ENCODE measurements around the gene GPR42. TPM values are rescaled to one million over a fixed set of nuclear protein-coding genes. Genes with fewer than 3 reads are reported as not detected.
A peak's percentile ranks its signal among the peaks of the same experiment; 100 is the strongest.
"Not testable (repeated sequence)": the region's sequence is repeated elsewhere in the genome, so short reads cannot be mapped to it uniquely, and the experiment has no call there.

Gene GPR42
- total RNA-seq, 1 donor from 2014 or later: not detected

GRCh38 chr19:35346193-35347052, 24.4 kb upstream of the GPR42 start:
- peak; percentile 45 for DNase-seq (ENCODE audit: low spot score)
- no peak for ATAC-seq

DNA sequence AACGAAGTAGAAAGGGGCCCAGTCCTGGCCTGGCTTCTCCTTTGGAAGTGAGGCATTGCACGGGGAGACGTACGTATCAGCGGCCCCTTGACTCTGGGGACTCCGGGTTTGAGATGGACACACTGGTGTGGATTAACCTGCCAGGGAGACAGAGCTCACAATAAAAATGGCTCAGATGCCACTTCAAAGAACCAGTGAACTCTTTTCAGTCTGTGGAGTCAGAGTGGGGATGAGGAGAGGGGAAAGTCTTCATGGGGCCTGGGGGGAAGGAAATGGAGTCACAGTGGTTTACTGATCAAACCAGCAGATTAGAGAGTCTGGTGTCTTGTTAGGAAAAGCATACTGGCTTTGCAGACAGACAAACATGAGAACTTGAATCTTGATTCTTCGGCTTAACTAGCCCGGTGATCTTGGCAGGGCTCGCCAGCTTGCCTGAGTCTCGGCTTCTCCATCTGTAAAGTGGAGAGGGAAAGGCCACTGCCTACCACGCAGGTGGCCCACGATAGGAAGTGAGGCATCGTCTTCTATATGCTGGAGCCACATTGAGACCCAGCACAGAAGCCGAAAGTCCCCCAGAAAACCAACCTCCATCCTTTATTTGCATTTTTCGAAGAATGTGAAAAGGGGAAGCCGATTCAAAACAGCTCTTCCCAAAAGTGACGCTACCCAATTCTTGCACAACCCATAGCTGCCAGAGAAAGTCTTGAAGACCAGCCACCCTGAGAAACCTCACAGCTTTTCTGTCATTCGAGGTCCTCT, 23.5 kb upstream of the GPR42 start, which contains the start of gene FFAR1:
Gene FFAR1, plus strand, starts transcription at position 732 of the 759 bp plus-strand sequence. CDS start 3,650 bp downstream, outside the sequence.
- no peak for ATAC-seq

DNA sequence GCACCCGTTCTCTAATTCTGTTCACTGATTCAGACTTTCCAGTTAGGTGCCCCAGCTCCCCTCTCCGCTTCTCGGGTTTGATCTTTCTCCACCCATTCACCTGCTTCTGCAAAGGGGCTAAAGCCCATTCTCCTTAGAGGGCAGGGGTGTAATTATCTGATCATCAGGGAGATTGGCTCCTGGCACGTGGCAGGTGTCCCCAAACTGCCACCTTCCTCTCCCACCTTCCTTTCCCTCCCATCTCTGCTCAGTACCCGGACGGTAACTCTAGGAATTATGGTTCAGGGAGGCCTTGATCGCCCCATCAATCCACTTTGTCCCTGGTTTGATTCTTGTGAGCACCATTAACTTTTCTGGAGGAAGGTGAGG, 23.0 kb upstream of the GPR42 start:
- DNase-seq (ENCODE audit: low spot score): no peak

More for the DNA sequence above, 23.5 kb upstream of the GPR42 start, which contains the start of gene FFAR1:
- peak; percentile 41 for DNase-seq (ENCODE audit: low spot score)

GRCh38 chr19:35348911-35349611, 21.8 kb upstream of the GPR42 start:
- ATAC-seq: no peak
- peak; percentile 40 for DNase-seq (ENCODE audit: low spot score)

More for the DNA sequence above, 23.0 kb upstream of the GPR42 start:
- ATAC-seq: no peak

DNA sequence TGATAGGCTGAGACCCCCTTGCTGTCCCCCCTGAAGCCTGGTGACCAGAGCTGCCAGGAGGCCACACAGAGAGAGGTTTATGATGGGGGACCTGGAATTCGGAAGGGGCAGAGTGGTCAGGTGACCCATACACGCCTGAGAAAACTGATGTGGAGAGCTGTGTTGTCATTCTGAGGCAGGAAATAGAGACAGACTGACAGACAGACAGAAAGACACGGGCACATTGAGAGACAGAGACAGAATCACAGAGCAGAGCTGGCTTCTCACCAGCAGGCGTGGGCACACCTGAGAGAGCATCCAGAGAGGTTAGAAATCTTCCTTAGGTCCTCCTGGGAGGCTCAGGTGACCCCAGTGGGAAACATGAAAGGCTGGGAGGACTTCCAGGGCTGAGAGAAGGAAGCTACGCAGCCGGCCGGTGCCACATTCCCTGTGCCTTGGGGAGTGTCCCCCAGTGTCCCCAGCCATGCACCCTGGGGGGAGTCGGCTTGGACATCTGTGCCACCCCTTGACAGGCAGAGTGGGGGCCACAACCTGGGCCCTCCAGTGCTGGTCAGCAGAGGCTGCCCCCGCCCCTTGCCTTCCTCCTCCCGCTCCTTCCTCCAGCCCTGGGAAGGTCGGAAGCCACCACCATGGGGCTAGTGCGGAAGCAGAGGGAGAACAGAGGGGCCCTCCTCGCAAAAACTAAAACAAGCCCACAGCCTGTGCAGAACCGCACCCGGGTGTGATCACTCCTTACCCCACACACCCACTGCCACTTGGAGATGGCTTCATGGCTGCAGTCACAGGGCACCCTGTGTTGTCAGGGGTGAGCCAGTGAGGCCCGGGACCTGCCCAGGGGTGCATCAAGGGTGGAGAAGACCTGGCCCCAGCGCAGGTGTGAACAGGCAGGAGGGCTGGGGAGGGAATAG, 21.0 kb upstream of the GPR42 start:
- ATAC-seq (no peak), DNase-seq (ENCODE audit: low spot score) (peak; percentile 37)

DNA sequence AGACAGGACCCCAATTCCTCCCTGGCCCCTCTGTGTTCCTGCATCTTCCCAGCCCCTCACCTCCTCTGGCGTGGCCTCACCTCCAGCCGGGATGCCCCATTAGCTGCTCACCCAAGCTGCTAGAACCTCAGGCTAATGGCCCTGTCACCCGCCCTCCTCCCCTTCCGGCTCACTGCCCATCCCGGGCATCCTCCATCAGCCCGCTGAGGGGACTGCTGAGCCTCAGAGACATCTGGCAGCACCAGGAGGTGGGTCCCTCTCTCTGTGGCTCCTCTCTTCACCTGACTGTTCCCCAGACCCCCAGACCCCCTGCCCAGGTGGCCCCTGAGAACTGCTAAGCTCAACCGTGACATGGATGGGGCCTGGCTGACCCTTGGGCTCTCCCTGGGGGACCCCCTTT, 20.3 kb upstream of the GPR42 start:
- no peak for ATAC-seq
- DNase-seq (ENCODE audit: low spot score): peak; percentile 37

DNA sequence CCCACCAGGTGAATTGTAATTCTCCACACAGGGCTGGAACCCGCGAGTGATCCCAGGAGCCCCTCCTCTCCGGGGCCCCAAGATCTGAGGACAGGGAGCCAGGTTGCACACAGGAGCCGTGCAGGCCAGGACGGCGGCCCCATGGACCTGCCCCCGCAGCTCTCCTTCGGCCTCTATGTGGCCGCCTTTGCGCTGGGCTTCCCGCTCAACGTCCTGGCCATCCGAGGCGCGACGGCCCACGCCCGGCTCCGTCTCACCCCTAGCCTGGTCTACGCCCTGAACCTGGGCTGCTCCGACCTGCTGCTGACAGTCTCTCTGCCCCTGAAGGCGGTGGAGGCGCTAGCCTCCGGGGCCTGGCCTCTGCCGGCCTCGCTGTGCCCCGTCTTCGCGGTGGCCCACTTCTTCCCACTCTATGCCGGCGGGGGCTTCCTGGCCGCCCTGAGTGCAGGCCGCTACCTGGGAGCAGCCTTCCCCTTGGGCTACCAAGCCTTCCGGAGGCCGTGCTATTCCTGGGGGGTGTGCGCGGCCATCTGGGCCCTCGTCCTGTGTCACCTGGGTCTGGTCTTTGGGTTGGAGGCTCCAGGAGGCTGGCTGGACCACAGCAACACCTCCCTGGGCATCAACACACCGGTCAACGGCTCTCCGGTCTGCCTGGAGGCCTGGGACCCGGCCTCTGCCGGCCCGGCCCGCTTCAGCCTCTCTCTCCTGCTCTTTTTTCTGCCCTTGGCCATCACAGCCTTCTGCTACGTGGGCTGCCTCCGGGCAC, 19.3 kb upstream of the GPR42 start:
- no peak for ATAC-seq
- peak; percentile 42 for DNase-seq (ENCODE audit: low spot score)

- no peak for ATAC-seq
- peak; percentile 45 for DNase-seq (ENCODE audit: low spot score)
These were observed 18.8 kb upstream of the GPR42 start for GRCh38 chr19:35352177-35352447.

GRCh38 chr19:35352448-35353304, 18.2 kb upstream of the GPR42 start:
- ATAC-seq (peak; percentile 92), DNase-seq (ENCODE audit: low spot score) (peak; percentile 75)

DNA sequence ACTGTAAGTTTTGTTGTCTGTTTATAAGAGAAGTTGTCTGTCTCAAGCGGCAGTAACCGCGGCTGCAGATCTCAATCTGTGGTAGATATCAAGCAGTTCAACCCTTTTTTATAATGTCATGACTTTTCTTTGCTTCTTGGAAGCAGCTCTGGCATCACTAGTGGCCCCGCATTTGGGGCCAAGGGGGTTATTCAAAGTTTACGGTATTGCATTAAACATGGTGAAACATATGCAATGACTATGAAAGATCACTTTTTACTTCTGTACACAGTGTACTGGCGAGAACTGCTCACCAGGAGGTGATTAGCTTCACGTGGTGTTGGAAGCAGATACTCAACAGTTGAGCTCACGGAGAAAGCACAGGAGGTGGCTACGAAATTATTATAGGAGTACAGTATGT, 17.2 kb upstream of the GPR42 start:
- DNase-seq (ENCODE audit: low spot score): peak; percentile 16
- no peak for ATAC-seq

GRCh38 chr19:35354898-35355297, 16.0 kb upstream of the GPR42 start:
- ATAC-seq (no peak), DNase-seq (ENCODE audit: low spot score) (peak; percentile 35)

DNA sequence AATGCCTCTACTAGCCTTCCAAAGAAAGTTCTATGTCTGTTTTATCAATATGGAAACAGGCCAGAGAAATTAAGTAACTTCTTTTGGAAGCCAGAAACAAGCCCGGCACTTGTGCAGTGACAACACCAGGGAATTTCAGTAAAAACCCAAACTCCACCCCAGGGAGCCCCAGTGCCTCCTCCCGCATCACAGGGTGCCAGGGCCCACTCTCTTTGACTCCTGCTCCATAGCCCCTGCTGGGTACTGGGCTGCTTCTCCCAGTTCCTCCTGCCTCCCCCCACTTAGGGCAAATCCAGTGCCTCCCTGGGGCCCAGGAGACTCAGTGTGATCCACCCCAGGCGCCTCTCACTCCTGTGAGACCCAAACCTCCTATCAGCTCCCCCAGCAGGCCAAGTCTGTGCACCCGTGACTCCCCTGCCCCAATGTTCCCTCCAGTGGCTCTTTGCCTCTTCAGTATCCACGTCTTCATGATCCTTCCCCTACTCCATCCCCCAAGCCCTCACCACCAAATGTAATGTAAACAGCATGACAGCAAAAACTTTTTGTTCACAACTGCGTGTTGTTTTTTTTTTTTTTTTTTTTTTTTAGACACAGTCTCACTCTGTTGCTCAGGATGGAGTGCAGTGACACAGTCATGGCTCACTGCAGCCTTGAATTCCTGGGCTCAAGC, 14.9 kb upstream of the GPR42 start:
- ATAC-seq (peak; percentile 45), DNase-seq (ENCODE audit: low spot score) (peak; percentile 43)

GRCh38 chr19:35357867-35358573, 12.8 kb upstream of the GPR42 start, which contains the start of gene FFAR3:
TSS of gene FFAR3 (plus strand) at chr19:35358460. CDS start at chr19:35358891, 431 bp downstream.
- DNase-seq (ENCODE audit: low spot score) (peak; percentile 44), ATAC-seq (peak; percentile 50)

- DNase-seq (ENCODE audit: low spot score): peak; percentile 43
- not testable (repeated sequence) for ATAC-seq
These were observed 12.0 kb upstream of the GPR42 start for GRCh38 chr19:35358834-35359233.

DNA sequence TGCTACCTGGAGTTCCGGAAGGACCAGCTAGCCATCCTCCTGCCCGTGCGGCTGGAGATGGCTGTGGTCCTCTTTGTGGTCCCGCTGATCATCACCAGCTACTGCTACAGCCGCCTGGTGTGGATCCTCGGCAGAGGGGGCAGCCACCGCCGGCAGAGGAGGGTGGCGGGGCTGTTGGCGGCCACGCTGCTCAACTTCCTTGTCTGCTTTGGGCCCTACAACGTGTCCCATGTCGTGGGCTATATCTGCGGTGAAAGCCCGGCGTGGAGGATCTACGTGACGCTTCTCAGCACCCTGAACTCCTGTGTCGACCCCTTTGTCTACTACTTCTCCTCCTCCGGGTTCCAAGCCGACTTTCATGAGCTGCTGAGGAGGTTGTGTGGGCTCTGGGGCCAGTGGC, 11.5 kb upstream of the GPR42 start:
- DNase-seq (ENCODE audit: low spot score): peak; percentile 37

DNA sequence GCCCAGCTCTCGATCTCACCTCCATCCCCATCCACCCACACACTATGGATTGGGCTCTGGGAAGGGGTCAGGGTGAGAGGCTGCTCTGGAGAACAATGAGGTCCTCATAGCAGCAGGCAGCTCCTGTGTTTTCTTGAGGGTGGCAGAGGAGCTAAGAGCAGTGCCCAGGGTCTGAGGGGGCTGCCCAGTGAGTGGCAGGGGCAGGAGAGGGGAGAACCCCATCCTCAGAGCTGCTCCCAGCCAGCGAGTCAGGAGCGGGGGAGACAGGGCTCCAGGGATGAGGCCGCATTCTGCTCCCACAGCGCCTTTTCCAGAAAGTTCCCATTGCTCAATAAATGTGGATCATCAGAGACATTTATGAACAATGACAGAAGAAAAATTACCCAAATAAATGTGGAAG, 10.8 kb upstream of the GPR42 start:
- ATAC-seq; DNase-seq (ENCODE audit: low spot score): not testable (repeated sequence)

More for the DNA sequence above, 11.5 kb upstream of the GPR42 start:
- ATAC-seq: not testable (repeated sequence)

GRCh38 chr19:35360880-35361420, 9.9 kb upstream of the GPR42 start:
- DNase-seq (ENCODE audit: low spot score) (no peak), ATAC-seq (no peak)

All from left lobe of liver (tissue), 2 donors.